CD14-positive monocyte (primary cell): ENCODE data around the gene APOO. TPM values are rescaled to one million over a fixed set of nuclear protein-coding genes. Genes with fewer than 3 reads are reported as not detected.
A peak's percentile ranks its signal among the peaks of the same experiment; 100 is the strongest.

Source experiments
- DNase-seq, 3 donors: peaks; one replicate each; pipeline ENCODE4 v3.0.0-alpha.2; 2011 to 2022
- H2AFZ ChIP-seq: 2 replicates; pipeline ENCODE4 v1.6.0; 2012; ENCODE audit warnings: mild to moderate bottlenecking, low read depth, low read length, inconsistent platforms; ENCODE audit not compliant: insufficient read depth, poor library complexity, severe bottlenecking
- H3K27ac ChIP-seq, 2 donors: 1 replicate in 1 of 2; 2 replicates in 1 of 2; pipeline ENCODE4 v1.5.1; 2012 to 2013; ENCODE audit warnings: low read length in 2 of 2, control low read depth in 1 of 2, inconsistent platforms in 1 of 2, low read depth in 1 of 2, mild to moderate bottlenecking in 1 of 2
- H3K27me3 ChIP-seq, 2 donors: one replicate each; pipeline versions ENCODE4 v1.6.0 to v1.6.1; 2011 to 2013; ENCODE audit warnings: low read length in 2 of 2; ENCODE audit not compliant: control insufficient read depth in 2 of 2, insufficient read depth in 2 of 2
- H3K36me3 ChIP-seq, 2 donors: replicated peaks in 1 of 2; 1 replicate in 1 of 2; 2 replicates in 1 of 2; pipeline versions ENCODE4 v1.5.1 to v1.6.1; 2012 to 2013; ENCODE audit warnings: low read length in 2 of 2, control low read depth in 1 of 2, inconsistent platforms in 1 of 2, mild to moderate bottlenecking in 1 of 2; ENCODE audit not compliant: insufficient read depth in 2 of 2, control insufficient read depth in 1 of 2
- H3K4me1 ChIP-seq, 2 donors: 1 replicate in 1 of 2; 2 replicates in 1 of 2; pipeline versions ENCODE4 v1.5.1 to v1.6.1; 2012 to 2013; ENCODE audit warnings: low read length in 2 of 2, control low read depth in 1 of 2, inconsistent platforms in 1 of 2, mild to moderate bottlenecking in 1 of 2, moderate library complexity in 1 of 2; ENCODE audit not compliant: insufficient read depth in 2 of 2, control insufficient read depth in 1 of 2
- H3K4me2 ChIP-seq: replicated peaks from 2 replicates; pipeline ENCODE3; 2012; ENCODE audit warnings: low read length, moderate library complexity, mild to moderate bottlenecking; ENCODE audit not compliant: poor library complexity, severe bottlenecking; ENCODE audit errors: extremely low read depth
- H3K4me3 ChIP-seq, 3 experiments: fragments of 200-600 bp in 1 of 3; sonication (generic) in 1 of 3; replicated peaks in 1 of 3; 1 replicate in 2 of 3; 2 replicates in 1 of 3; pipeline ENCODE4 v1.5.1; 2011 to 2013; ENCODE audit warnings: low read length in 3 of 3, mild to moderate bottlenecking in 3 of 3, control low read depth in 2 of 3, low read depth in 2 of 3, inconsistent platforms in 1 of 3, moderate library complexity in 1 of 3
- H3K79me2 ChIP-seq: 2 replicates; pipeline ENCODE4 v1.6.0; 2012; ENCODE audit warnings: mild to moderate bottlenecking, control low read depth, inconsistent platforms, low read length, moderate library complexity; ENCODE audit not compliant: insufficient read depth
- H3K9ac ChIP-seq: 2 replicates; pipeline ENCODE4 v1.6.0; 2017; ENCODE audit warnings: low read length, mild to moderate bottlenecking; ENCODE audit not compliant: insufficient read depth, poor library complexity, severe bottlenecking
- H3K9me3 ChIP-seq, 2 donors: replicated peaks in 1 of 2; 1 replicate in 1 of 2; 2 replicates in 1 of 2; pipeline versions ENCODE4 v1.5.1 to v1.6.1; 2012 to 2013; ENCODE audit warnings: low read length in 2 of 2, control low read depth in 1 of 2; ENCODE audit not compliant: control insufficient read depth in 1 of 2, insufficient read depth in 1 of 2
- H4K20me1 ChIP-seq: 2 replicates; pipeline ENCODE4 v1.6.0; 2012; ENCODE audit warnings: mild to moderate bottlenecking, low read length, control low read depth, moderate library complexity; ENCODE audit not compliant: insufficient read depth
- H3K27ac Mint-ChIP-seq, 7 donors: one replicate each; pipeline ENCODE4 v1.8.0; 2020; ENCODE audit warnings: mild to moderate bottlenecking in 7 of 7, mixed read lengths in 7 of 7, moderate library complexity in 6 of 7, inconsistent platforms in 2 of 7
- H3K27me3 Mint-ChIP-seq, 3 donors: one replicate each; pipeline ENCODE4 v1.8.0; 2021 to 2022; ENCODE audit warnings: low read depth in 3 of 3, mild to moderate bottlenecking in 3 of 3, mixed read lengths in 3 of 3, moderate library complexity in 3 of 3, inconsistent platforms in 1 of 3
- H3K36me3 Mint-ChIP-seq, 2 donors: one replicate each; pipeline ENCODE4 v1.8.0; 2020; ENCODE audit warnings: mixed read lengths in 2 of 2, inconsistent platforms in 1 of 2, mild to moderate bottlenecking in 1 of 2
- H3K4me1 Mint-ChIP-seq: one replicate; pipeline ENCODE4 v1.8.0; 2020; ENCODE audit warnings: mild to moderate bottlenecking, mixed read lengths
- H3K4me3 Mint-ChIP-seq, 2 donors: one replicate each; pipeline ENCODE4 v1.8.0; 2020; ENCODE audit warnings: mild to moderate bottlenecking in 2 of 2, mixed read lengths in 2 of 2, moderate library complexity in 1 of 2
- H3K9me3 Mint-ChIP-seq, 7 donors: one replicate each; pipeline ENCODE4 v1.8.0; 2020 to 2022; ENCODE audit warnings: mixed read lengths in 7 of 7, mild to moderate bottlenecking in 6 of 7, moderate library complexity in 6 of 7, inconsistent platforms in 2 of 7
- WGBS: methylation state at CpG from one replicate; pipeline ENCODE4 v1.1.5; 2013; ENCODE audit warnings: missing lambda C conversion rate; ENCODE audit not compliant: insufficient coverage; 5-methylcytosine and 5-hydroxymethylcytosine counted together
- intact Hi-C, 2 donors: fragments of 100-400 bp; cut with micrococcal nuclease; formaldehyde crosslinking; loops; one replicate each; pipeline versions ENCODE4 v1.15.0 to v1.15.1; 2023
- polyA plus RNA-seq, 3 donors: library from polyadenylated mRNA; depleted of rRNA in 1 of 3; unstranded in 2 of 3; stranded (reverse) in 1 of 3; fragments of 300-500 nt in 2 of 3; fragments of >200 nt in 1 of 3; fragmentation: Illumina TruSeq in 2 of 3; gene quantifications; 1 replicate in 2 of 3; 2 replicates in 1 of 3; pipeline ENCODE4 v1.2.3, GENCODE V29; 2012 to 2021
- TF ChIP-seq, protein P1 (sequence below): fragments of 200-600 bp; IDR thresholded peaks from one replicate; pipeline ENCODE4 v1.8.0; 2022; ENCODE audit warnings: antibody characterized with exemption, mild to moderate bottlenecking

APOO gene
- polyA plus RNA-seq, 3 donors = 3.3 to 8.3 (median 4.6) TPM

DNA sequence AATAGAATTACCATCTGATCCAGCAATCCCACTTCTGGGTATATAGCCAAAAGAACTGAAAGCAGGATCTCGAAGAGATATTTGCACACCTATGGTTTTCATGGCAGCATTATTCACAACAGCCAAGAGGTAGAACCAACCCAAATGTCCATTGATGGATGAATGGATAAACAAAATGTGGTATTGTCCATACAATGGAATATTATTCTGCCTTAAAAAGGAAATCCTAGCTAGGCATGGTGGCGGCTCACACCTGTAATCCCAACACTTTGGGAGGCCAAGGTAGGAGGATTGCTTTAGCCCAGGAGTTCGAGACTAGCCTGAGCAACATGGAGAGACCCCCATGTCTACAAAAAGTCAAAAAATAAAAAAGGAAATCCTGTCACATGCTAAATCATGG lies 97.5 kb downstream of the APOO start:
- H3K4me2 ChIP-seq = no peak overlapping the region
- no peaks in the 10 kb centered on the region for H3K36me3 Mint-ChIP-seq
- H4K20me1 ChIP-seq = no peaks in the 10 kb centered on the region
- H3K27me3 ChIP-seq = no peaks in the 10 kb centered on the region
- no peak overlapping the region for H3K4me3 Mint-ChIP-seq
- peaks cover 18% of the 10 kb centered on the region for H3K4me1 Mint-ChIP-seq
- peaks cover 0 to 12% (median 0%) of the 10 kb centered on the region in 3 donors for H3K27me3 Mint-ChIP-seq
- peaks cover 22 to 33% of the 10 kb centered on the region in 2 donors for H3K4me1 ChIP-seq
- H2AFZ ChIP-seq = no peak overlapping the region
- no peak overlapping the region for H3K4me3 ChIP-seq
- no peaks in the 10 kb centered on the region for H3K79me2 ChIP-seq
- intact Hi-C loops = no loop called here
- H3K36me3 ChIP-seq = no peaks in the 10 kb centered on the region
- H3K27ac ChIP-seq = peak overlapping the region in 1 of 2 donors; percentile 86
- no peak overlapping the region for H3K9ac ChIP-seq
- no peak for DNase-seq
- H3K9me3 Mint-ChIP-seq = peaks cover 0 to 14% (median 2%) of the 10 kb centered on the region in 7 donors
- no CpG with 5 or more reads among the region's 3 CpGs for WGBS
- peak overlapping the region in 5 of 7 donors; percentile 88 to 92 (median 92) for H3K27ac Mint-ChIP-seq
- H3K9me3 ChIP-seq = peaks cover 6 to 9% of the 10 kb centered on the region in 2 donors
- TF ChIP-seq, protein P1, sequence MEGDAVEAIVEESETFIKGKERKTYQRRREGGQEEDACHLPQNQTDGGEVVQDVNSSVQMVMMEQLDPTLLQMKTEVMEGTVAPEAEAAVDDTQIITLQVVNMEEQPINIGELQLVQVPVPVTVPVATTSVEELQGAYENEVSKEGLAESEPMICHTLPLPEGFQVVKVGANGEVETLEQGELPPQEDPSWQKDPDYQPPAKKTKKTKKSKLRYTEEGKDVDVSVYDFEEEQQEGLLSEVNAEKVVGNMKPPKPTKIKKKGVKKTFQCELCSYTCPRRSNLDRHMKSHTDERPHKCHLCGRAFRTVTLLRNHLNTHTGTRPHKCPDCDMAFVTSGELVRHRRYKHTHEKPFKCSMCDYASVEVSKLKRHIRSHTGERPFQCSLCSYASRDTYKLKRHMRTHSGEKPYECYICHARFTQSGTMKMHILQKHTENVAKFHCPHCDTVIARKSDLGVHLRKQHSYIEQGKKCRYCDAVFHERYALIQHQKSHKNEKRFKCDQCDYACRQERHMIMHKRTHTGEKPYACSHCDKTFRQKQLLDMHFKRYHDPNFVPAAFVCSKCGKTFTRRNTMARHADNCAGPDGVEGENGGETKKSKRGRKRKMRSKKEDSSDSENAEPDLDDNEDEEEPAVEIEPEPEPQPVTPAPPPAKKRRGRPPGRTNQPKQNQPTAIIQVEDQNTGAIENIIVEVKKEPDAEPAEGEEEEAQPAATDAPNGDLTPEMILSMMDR = no peak

DNA sequence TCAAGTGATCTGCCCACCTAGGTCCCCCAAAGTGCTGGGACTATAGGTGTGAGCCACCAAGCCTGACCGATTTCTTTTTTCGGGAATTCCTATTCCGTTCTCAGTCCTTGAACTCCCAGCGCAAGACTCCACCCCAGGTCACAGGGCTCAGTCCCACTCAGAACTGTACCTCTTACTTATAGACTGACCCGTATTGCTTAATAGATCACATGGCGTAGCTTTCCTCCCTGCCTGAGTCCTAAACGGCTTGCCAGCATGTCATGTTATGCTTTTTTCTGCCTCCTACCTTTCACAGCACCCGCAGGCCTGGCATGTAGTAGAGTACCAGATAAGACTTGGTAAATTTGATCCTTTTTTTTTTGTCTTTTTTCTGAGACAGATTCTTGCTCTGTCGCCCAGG lies 102.3 kb downstream of the APOO start:
- intact Hi-C loops = loop anchor here in 1 of 2 donors (2.0 kb wide), 1 partner anchor 17 kb away; no protein-coding TSS in a partner anchor
- H3K9me3 Mint-ChIP-seq = peaks cover 0 to 4% (median 0%) of the 10 kb centered on the region in 7 donors
- no peaks in the 10 kb centered on the region for H3K9me3 ChIP-seq
- H3K27me3 Mint-ChIP-seq = peaks cover 0 to 10% (median 0%) of the 10 kb centered on the region in 3 donors
- H2AFZ ChIP-seq = no peak overlapping the region
- no peaks in the 10 kb centered on the region for H3K36me3 Mint-ChIP-seq
- no peak overlapping the region for H3K4me3 ChIP-seq
- peak in 2 of 3 donors; percentile 47 to 63 for DNase-seq
- no peaks in the 10 kb centered on the region for H3K36me3 ChIP-seq
- no peaks in the 10 kb centered on the region for H3K79me2 ChIP-seq
- H3K4me1 Mint-ChIP-seq = peaks cover 30% of the 10 kb centered on the region
- H3K27ac Mint-ChIP-seq = peak overlapping the region in 6 of 7 donors; percentile 22 to 88 (median 61)
- H3K4me2 ChIP-seq = no peak overlapping the region
- TF ChIP-seq, protein P1 = no peak
- H3K27me3 ChIP-seq = no peaks in the 10 kb centered on the region
- peak overlapping the region in 1 of 2 donors; percentile 36 for H3K27ac ChIP-seq
- no peaks in the 10 kb centered on the region for H4K20me1 ChIP-seq
- H3K4me1 ChIP-seq = peaks cover 39 to 46% of the 10 kb centered on the region in 2 donors
- H3K4me3 Mint-ChIP-seq = no peak overlapping the region
- 20% methylated on average over 1 of the region's 9 CpGs for WGBS
- H3K9ac ChIP-seq = no peak overlapping the region
